ENCODE data around the gene DLG2.

DNA sequence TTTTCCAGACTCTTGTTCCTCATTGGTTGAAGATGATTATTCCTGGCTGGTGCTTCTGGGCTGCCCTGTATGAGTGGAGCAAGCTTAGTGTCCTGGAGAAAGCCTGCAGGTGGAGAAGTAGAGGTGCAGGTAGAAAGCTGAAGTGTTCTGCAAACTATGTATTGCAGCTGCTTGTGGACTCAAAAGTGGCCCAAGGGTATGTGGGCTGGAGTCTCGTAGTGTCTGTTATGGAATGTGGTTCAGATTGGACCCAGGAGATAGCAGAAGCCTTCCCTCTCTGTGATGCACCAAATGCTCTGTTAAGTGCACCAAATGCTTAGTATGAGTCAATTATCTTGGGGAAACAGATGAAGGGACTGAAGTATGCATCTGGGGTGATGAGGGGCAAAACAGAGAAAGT lies 2218.2 kb downstream of the DLG2 start:
- no peak for TF ChIP-seq POLR2A (IDR thresholded peaks at IDR 0.05; ENCODE audit: low read depth, low read length)
- TF ChIP-seq POLR2AphosphoS5 (IDR thresholded peaks at IDR 0.05; ENCODE audit: low read depth, low read length), result no peak
- no peak for TF ChIP-seq PAX5 (IDR thresholded peaks at IDR 0.05; ENCODE audit: insufficient read depth, low read length, severe bottlenecking)
- no peak for TF ChIP-seq TAF1 (IDR thresholded peaks at IDR 0.05; ENCODE audit: low read depth, low read length)
- no peak for TF ChIP-seq POU2F2 (IDR thresholded peaks at IDR 0.05; ENCODE audit: low read depth, low read length)

Measured in GM12891 (cell line).